ENCODE data around the gene GRK5. TPM values are rescaled to one million over a fixed set of nuclear protein-coding genes. Genes with fewer than 3 reads are reported as not detected.

The GRK5 gene
- total RNA-seq, 1 experiment from 2014 or later: 4.5 TPM

GRCh38 chr10:119199231-119199992 is 8.0 kb upstream of the GRK5 start:
- BruUV-seq (replicated peaks): no TSS peak
- Histone ChIP-seq H3K27ac (ENCODE audit: low read length) (no peak overlapping the region), H3K9me2 (replicated peaks; ENCODE audit: low read length) (no peaks in the 10 kb centered on the region), H3K4me3 (ENCODE audit: low read length) (no peak overlapping the region), H3K27me3 (ENCODE audit: low read length) (no peaks in the 10 kb centered on the region), H2AFZ (ENCODE audit: low read length) (no peak overlapping the region), H3K79me2 (ENCODE audit: low read length) (no peaks in the 10 kb centered on the region), H4K20me1 (ENCODE audit: low read length) (no peaks in the 10 kb centered on the region), H3K9ac (ENCODE audit: low read length) (no peak overlapping the region), H3K4me1 (ENCODE audit: insufficient read depth, low read length) (peaks cover 18% of the 10 kb centered on the region), H3K36me3 (ENCODE audit: low read depth, low read length) (no peaks in the 10 kb centered on the region), H3F3A (ENCODE audit: low read length, unreplicated experiment) (no peaks in the 10 kb centered on the region), H3K9me3 (ENCODE audit: low read length) (no peaks in the 10 kb centered on the region), H3K4me2 (ENCODE audit: low read length) (no peak overlapping the region)
- ATAC-seq (peak; percentile 88), DNase-seq (peak; percentile 70)
- CTCF ChIA-PET: interaction anchor here (0.6 to 1.4 kb wide), 13 partner anchors 9 to 585 kb away, joined by 3 to 7 read pairs (median 4); partner anchors contain the start of gene RGS10
- POLR2A ChIA-PET (ENCODE audit: unreplicated experiment): interaction anchor here (0.5 to 0.7 kb wide), 2 partner anchors 72 to 199 kb away, joined by 3 to 7 read pairs; no protein-coding TSS in a partner anchor
- no peak for TF ChIP-seq EZH2 (IDR thresholded peaks at IDR 0.05; ENCODE audit: low read length, unreplicated experiment)
- TF ChIP-seq CTCF (conservative IDR thresholded peaks at IDR 0.05; ENCODE audit: low read depth, low read length): peak; percentile 76
- intact Hi-C loops (cut with micrococcal nuclease): loop anchor here (1.0 to 5.0 kb wide), 3 partner anchors 218 to 343 kb away; partner anchors contain the start of gene RGS10

GRCh38 chr10:119201233-119201632 is 6.1 kb upstream of the GRK5 start:
- TF ChIP-seq EZH2 (IDR thresholded peaks at IDR 0.05; ENCODE audit: low read length, unreplicated experiment): no peak
- TF ChIP-seq EZH2phosphoT487 (IDR thresholded peaks at IDR 0.05; ENCODE audit: borderline replicate concordance, low read length): no peak
- TF ChIP-seq CTCF (conservative IDR thresholded peaks at IDR 0.05; ENCODE audit: low read depth, low read length): no peak
- Histone ChIP-seq H3K27ac (ENCODE audit: low read length) (no peak overlapping the region), H4K20me1 (ENCODE audit: low read length) (no peaks in the 10 kb centered on the region), H3K9me2 (replicated peaks; ENCODE audit: low read length) (no peaks in the 10 kb centered on the region), H3F3A (ENCODE audit: low read length, unreplicated experiment) (no peaks in the 10 kb centered on the region), H3K4me1 (ENCODE audit: insufficient read depth, low read length) (peaks cover 23% of the 10 kb centered on the region), H3K9ac (ENCODE audit: low read length) (no peak overlapping the region), H2AFZ (ENCODE audit: low read length) (no peak overlapping the region), H3K79me2 (ENCODE audit: low read length) (no peaks in the 10 kb centered on the region), H3K27me3 (ENCODE audit: low read length) (no peaks in the 10 kb centered on the region), H3K36me3 (ENCODE audit: low read depth, low read length) (no peaks in the 10 kb centered on the region), H3K9me3 (ENCODE audit: low read length) (no peaks in the 10 kb centered on the region), H3K4me2 (ENCODE audit: low read length) (no peak overlapping the region), H3K4me3 (ENCODE audit: low read length) (no peak overlapping the region)
- DNase-seq (peak; percentile 40), ATAC-seq (no peak)
- ChIA-PET POLR2A (ENCODE audit: unreplicated experiment) (no interaction called here), CTCF (no interaction called here)
- intact Hi-C loops (cut with micrococcal nuclease): no loop called here
- no TSS peak for BruUV-seq (replicated peaks)

GRCh38 chr10:119203006-119203405 is 4.4 kb upstream of the GRK5 start:
- no peaks in the 10 kb centered on the region for H3K27me3 ChIP-seq (ENCODE audit: low read length)
- ChIA-PET CTCF (interaction anchor here (0.5 kb wide), 1 partner anchor 96 kb away, joined by 6 read pairs; no protein-coding TSS in a partner anchor), POLR2A (ENCODE audit: unreplicated experiment) (no interaction called here)
- no peaks in the 10 kb centered on the region for H3K79me2 ChIP-seq (ENCODE audit: low read length)
- no peaks in the 10 kb centered on the region for H3K9me2 ChIP-seq (replicated peaks; ENCODE audit: low read length)
- H2AFZ ChIP-seq (ENCODE audit: low read length): 0 out of 2 replicates have a peak overlapping the region, but pooled peaks have one; percentile 9
- no peaks in the 10 kb centered on the region for H3K9me3 ChIP-seq (ENCODE audit: low read length)
- H3K27ac ChIP-seq (ENCODE audit: low read length): no peak overlapping the region
- H3K4me3 ChIP-seq (ENCODE audit: low read length): no peak overlapping the region
- H3K36me3 ChIP-seq (ENCODE audit: low read depth, low read length): no peaks in the 10 kb centered on the region
- H3K4me1 ChIP-seq (ENCODE audit: insufficient read depth, low read length): peaks cover 27% of the 10 kb centered on the region
- H3K9ac ChIP-seq (ENCODE audit: low read length): no peak overlapping the region
- no peak for TF ChIP-seq EZH2phosphoT487 (IDR thresholded peaks at IDR 0.05; ENCODE audit: borderline replicate concordance, low read length)
- TF ChIP-seq CTCF (conservative IDR thresholded peaks at IDR 0.05; ENCODE audit: low read depth, low read length): no peak
- no peak for TF ChIP-seq EZH2 (IDR thresholded peaks at IDR 0.05; ENCODE audit: low read length, unreplicated experiment)
- intact Hi-C loops (cut with micrococcal nuclease): no loop called here
- no peaks in the 10 kb centered on the region for H4K20me1 ChIP-seq (ENCODE audit: low read length)
- ATAC-seq: no peak
- H3F3A ChIP-seq (ENCODE audit: low read length, unreplicated experiment): no peaks in the 10 kb centered on the region
- DNase-seq: peak; percentile 64
- peak overlapping the region; percentile 0; the same call in 1 of the 2 replicates for H3K4me2 ChIP-seq (ENCODE audit: low read length)
- BruUV-seq (replicated peaks): no TSS peak
